H1 (cell line): ENCODE results near the gene RHEX. TPM values are rescaled to one million over a fixed set of nuclear protein-coding genes. Genes with fewer than 3 reads are reported as not detected.

Source experiments
- BACH1 ChIP-seq: IDR thresholded peaks from 2 replicates; pipeline ENCODE4 v1.6.1; 2012; ENCODE audit warnings: low read length, improper control_type of control experiment
- BRCA1 ChIP-seq: IDR thresholded peaks from 2 replicates; pipeline ENCODE4 v1.6.1; 2012; ENCODE audit warnings: low read depth, low read length, improper control_type of control experiment
- CBX5 ChIP-seq: fragments of 300-800, 300-1000 bp; sonication (generic); IDR thresholded peaks from 2 replicates; pipeline ENCODE4 v1.7.1; 2016; ENCODE audit warnings: antibody characterized with exemption, low read length, low read depth
- EGR1 ChIP-seq: IDR thresholded peaks from 2 replicates; pipeline ENCODE4 v1.6.1; 2011; ENCODE audit warnings: low read depth, low read length, borderline replicate concordance
- EZH2 ChIP-seq: fragments of 200-600 bp; sonication (generic); IDR thresholded peaks from 2 replicates; pipeline ENCODE4 v1.7.1; 2012; ENCODE audit warnings: low read depth, mild to moderate bottlenecking, moderate library complexity, low read length, inconsistent platforms; ENCODE audit not compliant: severe bottlenecking
- FOSL1 ChIP-seq: IDR thresholded peaks from 2 replicates; pipeline ENCODE4 v1.6.1; 2011; ENCODE audit warnings: mild to moderate bottlenecking, low read depth, low read length, moderate library complexity; ENCODE audit not compliant: insufficient read depth
- KDM4A ChIP-seq: IDR thresholded peaks from one replicate; pipeline ENCODE4 v1.7.1; 2012; ENCODE audit warnings: low read depth, mild to moderate bottlenecking, moderate library complexity, low read length, inconsistent platforms; ENCODE audit not compliant: severe bottlenecking
- RAD21 ChIP-seq, 2 experiments: IDR thresholded peaks in 1 of 2; conservative IDR thresholded peaks in 1 of 2; 2 replicates each; pipeline ENCODE4 v1.6.1; 2011; ENCODE audit warnings: low read depth in 2 of 2, low read length in 2 of 2, improper control_type of control experiment in 1 of 2, inconsistent platforms in 1 of 2, mild to moderate bottlenecking in 1 of 2, moderate library complexity in 1 of 2
- RFX5 ChIP-seq: IDR thresholded peaks from 2 replicates; pipeline ENCODE4 v1.6.1; 2011; ENCODE audit warnings: low read depth, low read length, improper control_type of control experiment, borderline replicate concordance
- YY1 ChIP-seq: IDR thresholded peaks from 2 replicates; pipeline ENCODE4 v1.6.1; 2011; ENCODE audit warnings: low read depth, mild to moderate bottlenecking, low read length
- polyA plus RNA-seq, 7 experiments: library from polyadenylated mRNA; depleted of rRNA in 3 of 7; stranded (reverse) in 5 of 7; unstranded in 2 of 7; fragments of >200 nt in 5 of 7; fragments of 200-250 nt in 2 of 7; gene quantifications; 1 replicate in 5 of 7; 2 replicates in 1 of 7; 4 replicates in 1 of 7; pipeline versions ENCODE4 v1.2.1 to v1.2.3, GENCODE V29; 2011 to 2013; ENCODE audit warnings: missing spikeins in 2 of 7, mixed read lengths in 2 of 7
- total RNA-seq: library from RNA; stranded (reverse); fragmentation: NEBNext Ultra II Directional; extraction: Animal tissue kit (Norgen Biotek cat#: 25700); gene quantifications from 2 replicates; pipeline ENCODE4 v1.2.1, GENCODE V29; 2021

RHEX gene
- total and polyA plus RNA-seq, 2 of the 8 experiments (the other 6 are each of a cell fraction or from before 2014, with no cell fraction given) = not detected

GRCh38 chr1:206080026-206080820 is 27.2 kb downstream of the RHEX start (continued):
- TF ChIP-seq BRCA1 (no peak), FOSL1 (no peak), RFX5 (no peak), RAD21 (IDR thresholded peaks at IDR 0.05 in 1 of 2, conservative IDR thresholded peaks at IDR 0.05 in 1 of 2; ENCODE audit: low read depth in 2 of 2, low read length in 2 of 2) (no peak), KDM4A (no peak), EGR1 (no peak), CBX5 (no peak), BACH1 (no peak), YY1 (no peak), EZH2 (no peak)
